HFFc6 (cell line): Measurements from ENCODE around the gene NELFA. TPM values are rescaled to one million over a fixed set of nuclear protein-coding genes. Genes with fewer than 3 reads are reported as not detected.
"Not testable (repeated sequence)": the region's sequence is repeated elsewhere in the genome, so short reads cannot be mapped to it uniquely, and the experiment has no call there.

Experiments used
- DNase-seq: peaks from one replicate; pipeline ENCODE4 v3.0.0-alpha.2; 2018
- H3K27ac Mint-ChIP-seq: 2 replicates; pipeline ENCODE4 v1.8.0; 2020; ENCODE audit warnings: mild to moderate bottlenecking, mixed read lengths
- H3K27me3 Mint-ChIP-seq: 2 replicates; pipeline ENCODE4 v1.8.0; 2021; ENCODE audit warnings: mild to moderate bottlenecking, moderate library complexity, mixed read lengths; ENCODE audit not compliant: insufficient read depth
- H3K36me3 Mint-ChIP-seq: 2 replicates; pipeline ENCODE4 v1.8.0; 2021; ENCODE audit warnings: low read depth, mixed read lengths
- H3K4me1 Mint-ChIP-seq: 2 replicates; pipeline ENCODE4 v1.8.0; 2020; ENCODE audit warnings: low read depth, mixed read lengths
- H3K4me3 Mint-ChIP-seq: 2 replicates; pipeline ENCODE4 v1.8.0; 2020; ENCODE audit warnings: mild to moderate bottlenecking, moderate library complexity, mixed read lengths
- H3K9me3 Mint-ChIP-seq: 2 replicates; pipeline ENCODE4 v1.8.0; 2020; ENCODE audit warnings: mild to moderate bottlenecking, mixed read lengths
- CTCF ChIP-seq: fragments of 200-600 bp; sonication (generic); IDR thresholded peaks from 2 replicates; pipeline ENCODE4 v1.5.0; 2021; ENCODE audit warnings: antibody characterized with exemption, mild to moderate bottlenecking
- total RNA-seq, 6 experiments: library from RNA; stranded (reverse); fragmentation: NEBNext Ultra II Directional; extraction: Animal tissue kit (Norgen Biotek cat#: 25700); gene quantifications; 2 replicates in 1 of 6; 3 replicates in 5 of 6; pipeline ENCODE4 v1.2.3, GENCODE V29; 2021

NELFA gene
- total RNA-seq, 6 experiments from 2014 or later: 19.2 to 21.2 (median 20.2) TPM

- no peak overlapping the region for H3K27ac Mint-ChIP-seq
- no peaks in the 10 kb centered on the region for H3K27me3 Mint-ChIP-seq
- no peak for DNase-seq
- no peaks in the 10 kb centered on the region for H3K9me3 Mint-ChIP-seq
- H3K36me3 Mint-ChIP-seq: peaks cover 22% of the 10 kb centered on the region
- H3K4me1 Mint-ChIP-seq: peaks cover 18% of the 10 kb centered on the region
- no peak overlapping the region for H3K4me3 Mint-ChIP-seq
- no peak for TF ChIP-seq CTCF
Measured at GRCh38 chr4:2006367-2006766, 2.4 kb downstream of the NELFA start.

GRCh38 chr4:2003361-2003760, 5.4 kb downstream of the NELFA start:
- not testable (repeated sequence) for H3K27me3 Mint-ChIP-seq, H3K27ac Mint-ChIP-seq, H3K4me3 Mint-ChIP-seq, DNase-seq
- H3K36me3 Mint-ChIP-seq: peaks cover 52% of the 10 kb centered on the region
- H3K9me3 Mint-ChIP-seq: peaks cover 18% of the 10 kb centered on the region
- peaks cover 13% of the 10 kb centered on the region for H3K4me1 Mint-ChIP-seq

GRCh38 chr4:1999308-1999707, 9.5 kb downstream of the NELFA start:
- not testable (repeated sequence) for H3K4me1 Mint-ChIP-seq, DNase-seq, H3K4me3 Mint-ChIP-seq, H3K27me3 Mint-ChIP-seq, H3K27ac Mint-ChIP-seq
- peaks cover 42% of the 10 kb centered on the region for H3K9me3 Mint-ChIP-seq
- H3K36me3 Mint-ChIP-seq: peaks cover 79% of the 10 kb centered on the region

- no peak overlapping the region for H3K27ac Mint-ChIP-seq
- TF ChIP-seq CTCF: no peak
- no peak for DNase-seq
- H3K36me3 Mint-ChIP-seq: peaks cover 77% of the 10 kb centered on the region
- H3K4me1 Mint-ChIP-seq: no peaks in the 10 kb centered on the region
- H3K27me3 Mint-ChIP-seq: no peaks in the 10 kb centered on the region; the same call in 1 of the 2 replicates
- H3K4me3 Mint-ChIP-seq: no peak overlapping the region
- peaks cover 42% of the 10 kb centered on the region for H3K9me3 Mint-ChIP-seq
Measured at GRCh38 chr4:1998296-1998695, 10.5 kb downstream of the NELFA start.

GRCh38 chr4:1997712-1998111, 11.1 kb downstream of the NELFA start:
- Mint-ChIP-seq H3K9me3 (peaks cover 42% of the 10 kb centered on the region), H3K4me1 (no peaks in the 10 kb centered on the region), H3K36me3 (peaks cover 71% of the 10 kb centered on the region), H3K4me3 (no peak overlapping the region), H3K27ac (no peak overlapping the region), H3K27me3 (no peaks in the 10 kb centered on the region; the same call in 1 of the 2 replicates)
- TF ChIP-seq CTCF: no peak
- no peak for DNase-seq

- H3K4me1 Mint-ChIP-seq: no peaks in the 10 kb centered on the region
- no peak overlapping the region for H3K4me3 Mint-ChIP-seq
- no peaks in the 10 kb centered on the region; the same call in 1 of the 2 replicates for H3K27me3 Mint-ChIP-seq
- peaks cover 64% of the 10 kb centered on the region for H3K36me3 Mint-ChIP-seq
- no peak for DNase-seq
- H3K9me3 Mint-ChIP-seq: peaks cover 42% of the 10 kb centered on the region
- H3K27ac Mint-ChIP-seq: no peak overlapping the region
- TF ChIP-seq CTCF: no peak
Measured at GRCh38 chr4:1996866-1997611, 11.7 kb downstream of the NELFA start.
